ENCODE data around the gene OSBP2.

The OSBP2 gene

GRCh38 chr22:30920407-30920806 is 225.7 kb downstream of the OSBP2 start:
- intact Hi-C loops (cut with DNase I; ENCODE audit: low total_unique reads): loop anchor here (5.0 kb wide), 2 partner anchors 153 to 283 kb away; partner anchors contain the start of gene SLC35E4
- H3K4me3 ChIP-seq: no peak overlapping the region
- TF ChIP-seq CTCF (IDR thresholded peaks at IDR 0.05): peak; percentile 86 to 87
- peaks cover 0 to 18% (median 3%) of the 10 kb centered on the region in 3 donors for H3K36me3 ChIP-seq
- H3K27ac ChIP-seq: no peak overlapping the region
- H3K4me1 ChIP-seq: peaks cover 0 to 12% (median 0%) of the 10 kb centered on the region in 4 donors
- DNase-seq: peak; percentile 79
- peaks cover 0 to 2% (median 0%) of the 10 kb centered on the region in 3 donors for H3K9me3 ChIP-seq
- no peaks in the 10 kb centered on the region for H3K27me3 ChIP-seq

GRCh38 chr22:30921108-30921507 is 226.4 kb downstream of the OSBP2 start:
- TF ChIP-seq CTCF (IDR thresholded peaks at IDR 0.05): no peak
- peak in 1 of 2 donors; percentile 32 for DNase-seq
- peaks cover 0 to 26% (median 10%) of the 10 kb centered on the region in 3 donors for H3K36me3 ChIP-seq
- no peaks in the 10 kb centered on the region for H3K27me3 ChIP-seq
- H3K27ac ChIP-seq: no peak overlapping the region
- no peaks in the 10 kb centered on the region for H3K9me3 ChIP-seq
- intact Hi-C loops (cut with DNase I; ENCODE audit: low total_unique reads): loop anchor here (5.0 kb wide), 2 partner anchors 154 to 284 kb away; partner anchors contain the start of gene SLC35E4
- H3K4me1 ChIP-seq: peaks cover 0 to 12% (median 0%) of the 10 kb centered on the region in 4 donors
- H3K4me3 ChIP-seq: peak overlapping the region; percentile 48 to 53

GRCh38 chr22:30922151-30922611 is 227.5 kb downstream of the OSBP2 start:
- Histone ChIP-seq H3K4me1 (peaks cover 0 to 12% (median 0%) of the 10 kb centered on the region in 4 donors), H3K27ac (peak overlapping the region; percentile 45 to 55), H3K9me3 (no peaks in the 10 kb centered on the region), H3K4me3 (peak overlapping the region; percentile 48 to 53), H3K36me3 (peaks cover 8 to 36% (median 18%) of the 10 kb centered on the region in 3 donors), H3K27me3 (no peaks in the 10 kb centered on the region)
- intact Hi-C loops (cut with DNase I; ENCODE audit: low total_unique reads): loop anchor here (5.0 kb wide), 2 partner anchors 155 to 285 kb away; partner anchors contain the start of gene SLC35E4
- DNase-seq: peak in 1 of 2 donors; percentile 75
- no peak for TF ChIP-seq CTCF (IDR thresholded peaks at IDR 0.05)

GRCh38 chr22:30923168-30923900 is 228.7 kb downstream of the OSBP2 start:
- peak in 1 of 2 donors; percentile 43 for DNase-seq
- Histone ChIP-seq H3K4me1 (peaks cover 0 to 12% (median 0%) of the 10 kb centered on the region in 4 donors), H3K27me3 (no peaks in the 10 kb centered on the region), H3K9me3 (no peaks in the 10 kb centered on the region), H3K36me3 (peaks cover 20 to 48% (median 29%) of the 10 kb centered on the region in 3 donors), H3K27ac (no peak overlapping the region), H3K4me3 (no peak overlapping the region)
- TF ChIP-seq CTCF (IDR thresholded peaks at IDR 0.05): no peak
- intact Hi-C loops (cut with DNase I; ENCODE audit: low total_unique reads): loop anchor here (5.0 kb wide), 2 partner anchors 156 to 286 kb away; partner anchors contain the start of gene SLC35E4

GRCh38 chr22:30925667-30926066 is 231.0 kb downstream of the OSBP2 start:
- no peak for TF ChIP-seq CTCF (IDR thresholded peaks at IDR 0.05)
- intact Hi-C loops (cut with DNase I; ENCODE audit: low total_unique reads): no loop called here
- Histone ChIP-seq H3K27ac (no peak overlapping the region), H3K4me1 (peaks cover 0 to 20% (median 0%) of the 10 kb centered on the region in 4 donors), H3K4me3 (no peak overlapping the region), H3K27me3 (no peaks in the 10 kb centered on the region), H3K36me3 (peaks cover 41 to 71% (median 52%) of the 10 kb centered on the region in 3 donors), H3K9me3 (no peaks in the 10 kb centered on the region)
- peak in 1 of 2 donors; percentile 11 for DNase-seq
